ENCODE measurements around the gene MTAP. TPM values are rescaled to one million over a fixed set of nuclear protein-coding genes. Genes with fewer than 3 reads are reported as not detected.

MTAP gene
- total RNA-seq = 42.5 and 45.8 TPM in 2 replicates
- long read RNA-seq, full-length matches to known transcripts = 169 of 180 reads
- long read RNA-seq, partial matches to known transcripts = 3 of 180 reads
- long read RNA-seq, other reads (novel, unspliced or antisense) = 8 of 180 reads

- H3K36me3 Mint-ChIP-seq (ENCODE audit: unreplicated experiment) = no peaks in the 10 kb centered on the region
- peak; percentile 94 for DNase-seq (ENCODE audit: extremely low spot score, unreplicated experiment)
- no peaks in the 10 kb centered on the region for H3K9me3 Mint-ChIP-seq (ENCODE audit: unreplicated experiment)
- H3K4me1 Mint-ChIP-seq (ENCODE audit: unreplicated experiment) = peaks cover 34% of the 10 kb centered on the region
- TF ChIP-seq CTCF (IDR thresholded peaks at IDR 0.05) = no peak
- peaks cover 26% of the 10 kb centered on the region for H3K27me3 Mint-ChIP-seq (ENCODE audit: unreplicated experiment)
- H3K27ac Mint-ChIP-seq (ENCODE audit: unreplicated experiment) = peak within 1 kb of the TSS; percentile 96
- peak within 1 kb of the TSS; percentile 99 for H3K4me3 Mint-ChIP-seq (ENCODE audit: unreplicated experiment)
Measured at GRCh38 chr9:21802418-21803000, at the start of gene MTAP. MTAP (plus strand) TSS chr9:21802636; CDS start chr9:21802749, 113 bp downstream.

GRCh38 chr9:21753523-21753922 is 48.9 kb upstream of the MTAP start:
- no peak overlapping the region for H3K27ac Mint-ChIP-seq (ENCODE audit: unreplicated experiment)
- no peaks in the 10 kb centered on the region for H3K4me1 Mint-ChIP-seq (ENCODE audit: unreplicated experiment)
- TF ChIP-seq CTCF (IDR thresholded peaks at IDR 0.05) = no peak
- H3K27me3 Mint-ChIP-seq (ENCODE audit: unreplicated experiment) = peaks cover 72% of the 10 kb centered on the region
- H3K36me3 Mint-ChIP-seq (ENCODE audit: unreplicated experiment) = no peaks in the 10 kb centered on the region
- DNase-seq (ENCODE audit: extremely low spot score, unreplicated experiment) = no peak
- H3K4me3 Mint-ChIP-seq (ENCODE audit: unreplicated experiment) = no peak overlapping the region
- no peaks in the 10 kb centered on the region for H3K9me3 Mint-ChIP-seq (ENCODE audit: unreplicated experiment)

GRCh38 chr9:21754741-21755140 is 47.7 kb upstream of the MTAP start:
- Mint-ChIP-seq H3K27me3 (ENCODE audit: unreplicated experiment) (peaks cover 75% of the 10 kb centered on the region), H3K4me3 (ENCODE audit: unreplicated experiment) (no peak overlapping the region), H3K4me1 (ENCODE audit: unreplicated experiment) (no peaks in the 10 kb centered on the region), H3K27ac (ENCODE audit: unreplicated experiment) (no peak overlapping the region), H3K36me3 (ENCODE audit: unreplicated experiment) (no peaks in the 10 kb centered on the region), H3K9me3 (ENCODE audit: unreplicated experiment) (no peaks in the 10 kb centered on the region)
- TF ChIP-seq CTCF (IDR thresholded peaks at IDR 0.05) = no peak
- no peak for DNase-seq (ENCODE audit: extremely low spot score, unreplicated experiment)

- H3K27ac Mint-ChIP-seq (ENCODE audit: unreplicated experiment) = no peak overlapping the region
- no peak overlapping the region for H3K4me3 Mint-ChIP-seq (ENCODE audit: unreplicated experiment)
- no peaks in the 10 kb centered on the region for H3K9me3 Mint-ChIP-seq (ENCODE audit: unreplicated experiment)
- H3K36me3 Mint-ChIP-seq (ENCODE audit: unreplicated experiment) = no peaks in the 10 kb centered on the region
- DNase-seq (ENCODE audit: extremely low spot score, unreplicated experiment) = no peak
- no peak for TF ChIP-seq CTCF (IDR thresholded peaks at IDR 0.05)
- H3K27me3 Mint-ChIP-seq (ENCODE audit: unreplicated experiment) = peaks cover 66% of the 10 kb centered on the region
- H3K4me1 Mint-ChIP-seq (ENCODE audit: unreplicated experiment) = no peaks in the 10 kb centered on the region
Measured at GRCh38 chr9:21758540-21758939, 43.9 kb upstream of the MTAP start.

- Mint-ChIP-seq H3K9me3 (ENCODE audit: unreplicated experiment) (no peaks in the 10 kb centered on the region), H3K4me3 (ENCODE audit: unreplicated experiment) (no peak overlapping the region), H3K4me1 (ENCODE audit: unreplicated experiment) (peaks cover 7% of the 10 kb centered on the region), H3K27ac (ENCODE audit: unreplicated experiment) (no peak overlapping the region), H3K27me3 (ENCODE audit: unreplicated experiment) (peaks cover 53% of the 10 kb centered on the region), H3K36me3 (ENCODE audit: unreplicated experiment) (no peaks in the 10 kb centered on the region)
- no peak for TF ChIP-seq CTCF (IDR thresholded peaks at IDR 0.05)
- DNase-seq (ENCODE audit: extremely low spot score, unreplicated experiment) = no peak
Measured at GRCh38 chr9:21761309-21761901, 41.0 kb upstream of the MTAP start.
